Epithelial cell of esophagus (primary cell): ENCODE results near the gene GNRH2.
A peak's percentile ranks its signal among the peaks of the same experiment; 100 is the strongest.

Experiments
- DNase-seq: peaks from one replicate; pipeline ENCODE4 v3.0.0; 2010; ENCODE audit warnings: low read depth
- H3K4me3 ChIP-seq: 2 replicates; pipeline ENCODE4 v1.5.1; 2011; ENCODE audit warnings: mild to moderate bottlenecking, low read length, control low read depth
- TF ChIP-seq, protein P1 (sequence below): IDR thresholded peaks from 2 replicates; pipeline ENCODE4 v1.5.1; 2011; ENCODE audit warnings: low read depth, mild to moderate bottlenecking, low read length, control low read depth, inconsistent platforms; ENCODE audit not compliant: insufficient read depth; ENCODE audit errors: missing control alignments

Gene GNRH2

DNA sequence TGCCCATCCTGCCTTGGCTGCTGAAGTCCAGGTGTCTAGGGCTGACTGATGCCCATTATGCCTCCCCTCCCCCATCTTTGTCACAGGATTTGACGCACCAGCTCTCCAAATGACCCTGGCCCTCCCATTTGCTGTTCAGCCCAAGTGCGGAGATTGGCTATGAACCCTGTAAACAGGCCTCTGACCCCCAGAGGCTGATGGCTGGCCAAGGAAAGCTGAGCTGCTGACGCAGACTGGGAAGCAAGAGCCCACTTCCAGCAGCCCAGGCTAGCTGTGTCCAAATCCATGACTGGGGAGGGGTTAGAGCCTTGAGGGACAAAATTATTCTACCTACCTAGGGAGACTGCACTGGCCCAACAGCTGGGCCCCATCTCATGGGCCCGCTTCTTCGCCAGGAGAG lies 797 bp upstream of the GNRH2 start:
- no peak overlapping the region for H3K4me3 ChIP-seq
- TF ChIP-seq, protein P1, sequence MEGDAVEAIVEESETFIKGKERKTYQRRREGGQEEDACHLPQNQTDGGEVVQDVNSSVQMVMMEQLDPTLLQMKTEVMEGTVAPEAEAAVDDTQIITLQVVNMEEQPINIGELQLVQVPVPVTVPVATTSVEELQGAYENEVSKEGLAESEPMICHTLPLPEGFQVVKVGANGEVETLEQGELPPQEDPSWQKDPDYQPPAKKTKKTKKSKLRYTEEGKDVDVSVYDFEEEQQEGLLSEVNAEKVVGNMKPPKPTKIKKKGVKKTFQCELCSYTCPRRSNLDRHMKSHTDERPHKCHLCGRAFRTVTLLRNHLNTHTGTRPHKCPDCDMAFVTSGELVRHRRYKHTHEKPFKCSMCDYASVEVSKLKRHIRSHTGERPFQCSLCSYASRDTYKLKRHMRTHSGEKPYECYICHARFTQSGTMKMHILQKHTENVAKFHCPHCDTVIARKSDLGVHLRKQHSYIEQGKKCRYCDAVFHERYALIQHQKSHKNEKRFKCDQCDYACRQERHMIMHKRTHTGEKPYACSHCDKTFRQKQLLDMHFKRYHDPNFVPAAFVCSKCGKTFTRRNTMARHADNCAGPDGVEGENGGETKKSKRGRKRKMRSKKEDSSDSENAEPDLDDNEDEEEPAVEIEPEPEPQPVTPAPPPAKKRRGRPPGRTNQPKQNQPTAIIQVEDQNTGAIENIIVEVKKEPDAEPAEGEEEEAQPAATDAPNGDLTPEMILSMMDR: no peak
- DNase-seq: no peak

DNA sequence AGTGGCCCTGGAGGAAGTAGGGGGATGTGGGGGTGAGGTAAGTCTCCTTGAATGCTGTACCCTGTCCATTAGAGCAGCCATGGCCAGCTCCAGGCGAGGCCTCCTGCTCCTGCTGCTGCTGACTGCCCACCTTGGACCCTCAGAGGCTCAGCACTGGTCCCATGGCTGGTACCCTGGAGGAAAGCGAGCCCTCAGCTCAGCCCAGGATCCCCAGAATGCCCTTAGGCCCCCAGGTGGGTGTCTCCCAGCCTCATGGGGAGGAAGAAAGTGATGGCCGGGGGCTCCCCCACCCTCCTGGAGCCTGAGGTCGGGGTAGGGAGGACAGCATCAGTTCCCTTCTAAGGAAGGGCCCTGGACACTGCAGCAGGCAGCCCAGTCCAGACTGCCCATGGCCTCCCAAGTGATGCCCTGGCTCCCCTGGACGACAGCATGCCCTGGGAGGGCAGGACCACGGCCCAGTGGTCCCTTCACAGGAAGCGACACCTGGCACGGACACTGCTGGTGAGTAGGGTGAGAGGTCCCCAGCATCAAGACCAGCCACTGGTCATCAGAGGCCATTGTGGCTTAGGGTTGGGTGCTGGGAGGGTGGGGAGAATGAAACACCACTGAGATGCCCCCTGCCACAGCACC lies 1.0 kb downstream of the GNRH2 start:
- DNase-seq: no peak
- H3K4me3 ChIP-seq: no peak overlapping the region
- TF ChIP-seq, protein P1: no peak

DNA sequence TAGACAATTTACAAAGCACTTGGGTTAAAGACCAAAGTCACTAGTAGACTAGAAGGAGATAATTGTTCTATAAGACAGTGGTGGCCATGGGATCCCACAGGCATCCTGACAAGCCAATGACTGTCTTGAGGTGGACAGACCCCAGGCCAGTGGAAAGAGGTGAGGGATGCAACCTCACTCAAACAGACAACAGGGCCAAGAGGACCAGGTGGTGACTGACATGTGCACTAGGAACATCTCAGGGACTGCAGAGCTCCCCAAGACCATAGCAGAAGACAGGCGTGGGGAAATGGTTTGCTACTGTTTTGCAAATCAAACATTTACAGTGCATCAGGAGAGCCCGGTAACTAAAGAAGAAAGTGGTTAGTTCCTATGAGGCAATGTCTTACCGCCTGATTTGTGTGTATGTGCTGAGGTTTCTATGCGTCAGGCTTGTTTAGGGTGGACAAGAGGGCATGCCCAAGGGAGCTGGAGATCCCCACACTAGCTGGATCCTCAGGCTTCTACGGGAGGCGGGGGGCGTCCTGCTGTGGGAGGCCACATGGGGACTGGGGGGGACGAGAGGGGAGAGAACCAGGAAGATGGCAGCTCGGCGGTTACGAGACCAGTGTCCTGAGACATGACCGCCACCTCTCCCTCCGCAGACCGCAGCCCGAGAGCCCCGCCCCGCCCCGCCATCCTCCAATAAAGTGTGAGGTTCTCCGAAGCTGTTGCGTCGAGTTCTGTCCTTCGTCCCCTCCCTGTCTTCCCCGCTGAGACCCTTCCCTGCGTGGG lies 1.8 kb downstream of the GNRH2 start:
- TF ChIP-seq, protein P1: no peak
- peak; percentile 68 for DNase-seq
- H3K4me3 ChIP-seq: peak overlapping the region; percentile 70

DNA sequence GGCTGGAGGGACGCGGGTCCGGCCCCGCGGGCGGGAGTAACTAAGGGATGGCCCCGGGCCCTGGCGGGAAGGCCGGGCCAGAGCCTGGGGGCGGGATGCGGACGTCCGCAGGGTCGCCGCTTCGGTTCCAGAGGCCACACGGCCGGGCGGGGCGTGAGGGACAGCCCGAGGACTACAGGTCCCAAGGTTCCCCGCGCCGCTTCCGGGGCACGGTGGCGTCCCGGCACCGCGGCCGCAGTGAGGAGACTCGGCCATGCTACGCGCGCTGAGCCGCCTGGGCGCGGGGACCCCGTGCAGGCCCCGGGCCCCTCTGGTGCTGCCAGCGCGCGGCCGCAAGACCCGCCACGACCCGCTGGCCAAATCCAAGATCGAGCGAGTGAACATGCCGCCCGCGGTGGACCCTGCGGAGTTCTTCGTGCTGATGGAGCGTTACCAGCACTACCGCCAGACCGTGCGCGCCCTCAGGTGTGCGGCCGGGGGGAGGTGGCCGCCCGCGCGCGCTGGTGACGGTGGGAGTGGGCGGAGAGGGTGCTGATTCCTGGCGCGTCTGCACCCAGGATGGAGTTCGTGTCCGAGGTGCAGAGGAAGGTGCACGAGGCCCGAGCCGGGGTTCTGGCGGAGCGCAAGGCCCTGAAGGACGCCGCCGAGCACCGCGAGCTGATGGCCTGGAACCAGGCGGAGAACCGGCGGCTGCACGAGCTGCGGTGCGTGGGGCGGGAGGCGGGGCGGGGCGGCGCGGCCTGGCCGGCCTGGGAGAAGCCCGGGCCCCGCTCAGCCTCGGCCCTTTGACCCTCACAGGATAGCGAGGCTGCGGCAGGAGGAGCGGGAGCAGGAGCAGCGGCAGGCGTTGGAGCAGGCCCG lies 2.6 kb downstream of the GNRH2 start, which contains the start of gene MRPS26:
TSS of gene MRPS26 (plus strand) at position 237 of the 861 bp plus-strand sequence. CDS start at position 254, 17 bp downstream.
- TF ChIP-seq, protein P1: no peak
- DNase-seq: peak; percentile 88
- H3K4me3 ChIP-seq: peak within 1 kb of the TSS; percentile 70

DNA sequence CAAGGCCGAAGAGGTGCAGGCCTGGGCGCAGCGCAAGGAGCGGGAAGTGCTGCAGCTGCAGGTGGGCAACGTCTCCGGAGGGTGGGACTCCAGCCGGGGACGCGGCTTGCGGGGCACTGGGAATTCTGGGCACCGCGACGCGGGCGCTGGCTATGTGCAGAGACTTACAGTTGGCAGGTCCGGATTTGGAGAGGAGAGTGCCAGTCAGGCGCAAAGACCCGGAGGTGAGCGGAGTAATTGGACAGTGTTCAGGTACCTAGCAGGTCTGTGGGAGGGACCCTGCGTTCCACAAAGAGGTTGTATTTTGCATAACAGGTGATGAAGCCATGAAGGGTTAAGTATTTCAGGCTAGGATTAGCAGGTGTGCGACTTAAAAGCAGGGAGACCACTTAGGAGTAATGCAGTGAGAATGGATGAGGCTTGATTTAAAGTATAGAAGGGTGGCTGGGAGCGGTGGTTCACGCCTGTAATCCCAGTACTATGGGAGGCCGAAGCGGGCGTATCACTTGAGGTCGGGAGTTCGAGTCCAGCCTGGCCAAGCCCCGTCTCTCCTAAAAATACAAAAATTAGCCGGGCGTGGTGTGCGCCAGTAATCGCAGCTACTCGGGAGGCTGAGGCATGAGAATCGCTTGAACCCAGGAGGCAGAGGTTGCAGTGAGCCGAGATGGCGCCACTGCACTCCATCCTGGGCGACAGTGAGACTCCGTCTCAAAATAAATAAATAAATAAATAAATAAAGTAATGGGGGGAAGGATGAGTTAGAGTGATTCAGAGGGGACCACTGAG lies 3.4 kb downstream of the GNRH2 start:
- DNase-seq: peak; percentile 77
- TF ChIP-seq, protein P1: no peak
- H3K4me3 ChIP-seq: peak overlapping the region; percentile 70
